Colonic mucosa (tissue), 4 donors: ENCODE measurements around the gene AHSP. TPM values are rescaled to one million over a fixed set of nuclear protein-coding genes. Genes with fewer than 3 reads are reported as not detected.
"Not testable (repeated sequence)": the region's sequence is repeated elsewhere in the genome, so short reads cannot be mapped to it uniquely, and the experiment has no call there.

Source experiments
- DNase-seq: peaks from one replicate; pipeline ENCODE4 v3.0.0-alpha.2; 2020
- H3K27ac ChIP-seq: fragments of 200-600 bp; one replicate; pipeline ENCODE4 v1.8.0; 2021
- H3K27me3 ChIP-seq: fragments of 200-600 bp; one replicate; pipeline ENCODE4 v1.8.0; 2021
- H3K36me3 ChIP-seq: fragments of 200-600 bp; one replicate; pipeline ENCODE4 v1.8.0; 2021
- H3K4me1 ChIP-seq: fragments of 200-600 bp; one replicate; pipeline ENCODE4 v1.8.0; 2021; ENCODE audit warnings: mild to moderate bottlenecking
- H3K4me3 ChIP-seq: fragments of 200-600 bp; one replicate; pipeline ENCODE4 v1.8.0; 2021
- H3K9ac ChIP-seq, 2 donors: one replicate each; pipeline ENCODE4 v1.7.0; 2013; ENCODE audit warnings: control low read depth in 2 of 2, low read depth in 2 of 2, low read length in 2 of 2
- H3K9me3 ChIP-seq: fragments of 200-600 bp; one replicate; pipeline ENCODE4 v1.8.0; 2021
- CTCF ChIP-seq: fragments of 200-600 bp; IDR thresholded peaks from one replicate; pipeline ENCODE4 v1.8.0; 2022; ENCODE audit warnings: antibody characterized with exemption, mild to moderate bottlenecking
- intact Hi-C: fragments of 100-400 bp; cut with DNase I; formaldehyde crosslinking; loops from one replicate; pipeline ENCODE4 v1.14.1; 2022
- total RNA-seq, 2 donors: library from RNA; stranded (reverse); fragmentation: NEBNext Ultra II Directional in 1 of 2; extraction: Animal tissue kit (Norgen Biotek cat#: 25700) in 1 of 2; gene quantifications; one replicate each; pipeline ENCODE4 v1.2.1, GENCODE V29; 2021
- donor health status: healthy.
- donor health status: DM: no; HTN: no; CAD: no.
- donor health status: DM: no; HTN: no; CAD: no.

AHSP gene
- total RNA-seq, 2 donors from 2014 or later: not detected

GRCh38 chr16:31536804-31537361, 9.2 kb downstream of the AHSP start:
- intact Hi-C loops: no loop called here
- Histone ChIP-seq H3K4me1 (no peaks in the 10 kb centered on the region), H3K27ac (no peak overlapping the region), H3K9me3 (no peaks in the 10 kb centered on the region), H3K36me3 (no peaks in the 10 kb centered on the region), H3K4me3 (no peak overlapping the region), H3K27me3 (peaks cover 7% of the 10 kb centered on the region), H3K9ac (no peak overlapping the region)
- no peak for TF ChIP-seq CTCF
- DNase-seq: no peak

GRCh38 chr16:31537362-31538242, 9.9 kb downstream of the AHSP start:
- H3K4me3 ChIP-seq: peak overlapping the region; percentile 22
- H3K9ac ChIP-seq: no peak overlapping the region
- no peak for DNase-seq
- H3K27me3 ChIP-seq: peaks cover 7% of the 10 kb centered on the region
- no peaks in the 10 kb centered on the region for H3K9me3 ChIP-seq
- no peak for TF ChIP-seq CTCF
- no peaks in the 10 kb centered on the region for H3K36me3 ChIP-seq
- intact Hi-C loops: no loop called here
- H3K4me1 ChIP-seq: no peaks in the 10 kb centered on the region
- no peak overlapping the region for H3K27ac ChIP-seq

GRCh38 chr16:31538243-31538598, 10.5 kb downstream of the AHSP start:
- H3K4me1 ChIP-seq, H3K36me3 ChIP-seq, H3K27ac ChIP-seq, H3K9me3 ChIP-seq, H3K27me3 ChIP-seq, DNase-seq, H3K4me3 ChIP-seq, H3K9ac ChIP-seq, intact Hi-C loops: not testable (repeated sequence)

GRCh38 chr16:31539762-31540161, 12.1 kb downstream of the AHSP start:
- DNase-seq, H3K36me3 ChIP-seq, H3K27ac ChIP-seq, H3K4me1 ChIP-seq, H3K9ac ChIP-seq, H3K4me3 ChIP-seq, H3K9me3 ChIP-seq, H3K27me3 ChIP-seq, intact Hi-C loops: not testable (repeated sequence)

GRCh38 chr16:31542763-31543162, 15.1 kb downstream of the AHSP start:
- intact Hi-C loops: no loop called here
- Histone ChIP-seq H3K9ac (no peak overlapping the region), H3K36me3 (no peaks in the 10 kb centered on the region), H3K27ac (no peak overlapping the region), H3K27me3 (peaks cover under 1% of the 10 kb centered on the region), H3K4me3 (no peak overlapping the region), H3K9me3 (no peaks in the 10 kb centered on the region), H3K4me1 (no peaks in the 10 kb centered on the region)
- TF ChIP-seq CTCF: no peak
- DNase-seq: no peak

GRCh38 chr16:31561426-31562233, 33.9 kb downstream of the AHSP start:
- no peak for TF ChIP-seq CTCF
- no peaks in the 10 kb centered on the region for H3K27me3 ChIP-seq
- no peak overlapping the region for H3K4me3 ChIP-seq
- intact Hi-C loops: no loop called here
- H3K27ac ChIP-seq: no peak overlapping the region
- no peak for DNase-seq
- H3K4me1 ChIP-seq: no peaks in the 10 kb centered on the region
- no peaks in the 10 kb centered on the region for H3K9me3 ChIP-seq
- no peaks in the 10 kb centered on the region for H3K36me3 ChIP-seq
- H3K9ac ChIP-seq: no peak overlapping the region
